ENCODE results near the gene RTN4RL1. TPM values are rescaled to one million over a fixed set of nuclear protein-coding genes. Genes with fewer than 3 reads are reported as not detected.

Gene RTN4RL1
- total and polyA plus RNA-seq, 2 of the 13 experiments (the other 11 are each of a cell fraction or from before 2014, with no cell fraction given), result 0.01 TPM; not detected in 1

- Histone ChIP-seq H3K4me1 (ENCODE audit: insufficient read depth, low read length) (peaks cover 44% of the 10 kb centered on the region), H3K36me3 (replicated peaks in 1 of 2; ENCODE audit: control insufficient read depth in 1 of 2, insufficient read depth in 2 of 2, low read length in 2 of 2) (no peaks in the 10 kb centered on the region), H3K79me2 (ENCODE audit: insufficient read depth, low read length) (peaks cover 6% of the 10 kb centered on the region), H4K20me1 (ENCODE audit: insufficient read depth, low read length) (peaks cover 4% of the 10 kb centered on the region), H2AFZ (ENCODE audit: low read length) (no peak overlapping the region), H3K4me3 (replicated peaks in 1 of 3; ENCODE audit: insufficient read depth in 1 of 3, low read depth in 2 of 3, low read length in 3 of 3) (no peak overlapping the region), H3K4me2 (ENCODE audit: low read depth, low read length) (no peak overlapping the region), H3K9ac (ENCODE audit: insufficient read depth, low read depth, low read length) (no peak overlapping the region), H3K9me3 (ENCODE audit: low read length) (no peaks in the 10 kb centered on the region), H3K27ac (ENCODE audit: extremely low read length, insufficient read depth, low read length) (no peak overlapping the region), H3K27me3 (ENCODE audit: control insufficient read depth in 1 of 2, insufficient read depth in 2 of 2, low read length in 2 of 2) (peaks cover 9 to 44% of the 10 kb centered on the region in 2 experiments)
- in situ Hi-C loops (cut with HindIII; ENCODE audit: extremely low pct_ligation_motif_present, low pct_unique_long_range_greater_than_20kb), result loop anchor here (5.0 to 25.0 kb wide), 2 partner anchors 120 to 315 kb away; partner anchors contain the start of genes TLCD2 and WDR81
- WGBS (ENCODE audit: low lambda C conversion rate), result 20% methylated on average over 11 of the region's 11 CpGs
- intact Hi-C loops (cut with micrococcal nuclease; ENCODE audit: unreplicated experiment), result loop anchor here (10.0 kb wide), 2 partner anchors 53 to 143 kb away; no protein-coding TSS in a partner anchor
- DNase-seq (ENCODE audit: low spot score) (no peak), ATAC-seq (no peak), FAIRE-seq (no peak)
- BruUV-seq (replicated peaks), result no TSS peak
- POLR2A ChIA-PET, result no interaction called here
- TF ChIP-seq PAWR (CRISPR knock-in tag; IDR thresholded peaks at IDR 0.05; ENCODE audit: borderline replicate concordance) (no peak), ZNF446 (CRISPR knock-in tag; IDR thresholded peaks at IDR 0.05) (no peak)
- CTCF ChIA-PET (ENCODE audit: low intra/inter-chr PET ratio, low total read pairs), result no interaction called here
Observed at GRCh38 chr17:2027528-2028233, 2.5 kb upstream of the RTN4RL1 start.

DNA sequence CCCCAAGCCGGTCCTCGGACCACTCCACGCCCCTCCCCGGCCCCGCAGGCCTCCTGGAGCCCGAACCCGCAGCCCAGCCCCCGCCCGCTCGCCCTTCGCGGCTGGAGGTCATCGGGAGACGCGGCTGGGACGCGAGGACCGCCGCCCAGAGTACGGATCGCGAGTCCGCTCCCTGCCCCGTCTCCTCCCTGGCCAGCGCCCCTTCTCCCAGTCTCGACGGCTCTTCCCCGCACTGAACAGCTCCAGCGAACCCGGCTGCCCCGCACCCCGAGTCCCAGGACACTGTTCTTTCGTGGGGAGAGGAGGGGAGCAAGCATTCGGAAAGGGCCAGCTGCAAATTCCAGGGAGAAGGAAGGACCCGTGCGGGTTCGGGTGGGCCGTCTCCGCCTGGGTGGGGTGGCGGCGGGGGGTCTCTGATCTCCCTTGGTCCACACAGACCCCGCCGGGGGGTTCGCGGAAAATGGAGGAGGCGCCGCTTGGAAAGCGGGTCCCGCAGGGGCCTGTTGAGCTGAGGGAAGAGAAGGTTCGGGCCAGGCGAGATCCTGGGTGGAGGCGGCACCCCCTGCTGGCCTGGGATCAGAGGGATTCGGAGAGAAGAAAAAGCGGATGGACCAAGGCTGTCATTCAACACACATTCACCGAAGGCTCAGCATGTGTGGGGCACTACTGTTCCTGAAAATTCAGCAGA lies 632 bp upstream of the RTN4RL1 start:
- Histone ChIP-seq H3K4me2 (ENCODE audit: low read depth, low read length) (peak overlapping the region; percentile 77), H3K9ac (ENCODE audit: insufficient read depth, low read depth, low read length) (no peak overlapping the region), H3K4me3 (replicated peaks in 1 of 3; ENCODE audit: insufficient read depth in 1 of 3, low read depth in 2 of 3, low read length in 3 of 3) (peak overlapping the region; percentile 48 to 67 (median 48); a peak in 4 of 6 replicates), H3K4me1 (ENCODE audit: insufficient read depth, low read length) (peaks cover 35% of the 10 kb centered on the region), H4K20me1 (ENCODE audit: insufficient read depth, low read length) (peaks cover 2% of the 10 kb centered on the region; the same call in 1 of the 2 replicates), H3K27me3 (ENCODE audit: control insufficient read depth in 1 of 2, insufficient read depth in 2 of 2, low read length in 2 of 2) (peaks cover 9 to 54% of the 10 kb centered on the region in 2 experiments), H3K27ac (ENCODE audit: extremely low read length, insufficient read depth, low read length) (no peak overlapping the region), H3K36me3 (replicated peaks in 1 of 2; ENCODE audit: control insufficient read depth in 1 of 2, insufficient read depth in 2 of 2, low read length in 2 of 2) (no peaks in the 10 kb centered on the region), H2AFZ (ENCODE audit: low read length) (no peak overlapping the region), H3K79me2 (ENCODE audit: insufficient read depth, low read length) (peaks cover 2% of the 10 kb centered on the region), H3K9me3 (ENCODE audit: low read length) (no peaks in the 10 kb centered on the region)
- DNase-seq (ENCODE audit: low spot score), result peak; percentile 60
- WGBS (ENCODE audit: low lambda C conversion rate), result 2% methylated on average over 19 of the region's 55 CpGs
- intact Hi-C loops (cut with micrococcal nuclease; ENCODE audit: unreplicated experiment) (loop anchor here (1.0 to 10.0 kb wide), 3 partner anchors 51 to 141 kb away; no protein-coding TSS in a partner anchor), in situ Hi-C loops (cut with HindIII; ENCODE audit: extremely low pct_ligation_motif_present, low pct_unique_long_range_greater_than_20kb) (loop anchor here (5.0 to 25.0 kb wide), 2 partner anchors 118 to 313 kb away; partner anchors contain the start of genes TLCD2 and WDR81)
- ATAC-seq, result peak; percentile 50
- POLR2A ChIA-PET, result interaction anchor here (2.5 to 2.8 kb wide), 2 partner anchors 28 to 117 kb away, joined by 18 read pairs; no protein-coding TSS in a partner anchor
- no TSS peak for BruUV-seq (replicated peaks)
- CTCF ChIA-PET (ENCODE audit: low intra/inter-chr PET ratio, low total read pairs), result interaction anchor here (1.7 to 2.5 kb wide), 2 partner anchors 116 to 144 kb away, joined by 6 to 31 read pairs; no protein-coding TSS in a partner anchor
- peak; percentile 83 for FAIRE-seq
- no peak for TF ChIP-seq SRSF1 (optimal IDR thresholded peaks at IDR 0.05; ENCODE audit: low read depth, low read length)
- TF ChIP-seq ZKSCAN8 (CRISPR knock-in tag; IDR thresholded peaks at IDR 0.05; ENCODE audit: borderline replicate concordance), result peak; percentile 53; the same call in 1 of the 2 replicates
- no peak for TF ChIP-seq SMYD3 (CRISPR knock-in tag; IDR thresholded peaks at IDR 0.05)
- no peak for TF ChIP-seq ZNF280B (CRISPR knock-in tag; IDR thresholded peaks at IDR 0.05; ENCODE audit: borderline replicate concordance)
- TF ChIP-seq, protein P1, sequence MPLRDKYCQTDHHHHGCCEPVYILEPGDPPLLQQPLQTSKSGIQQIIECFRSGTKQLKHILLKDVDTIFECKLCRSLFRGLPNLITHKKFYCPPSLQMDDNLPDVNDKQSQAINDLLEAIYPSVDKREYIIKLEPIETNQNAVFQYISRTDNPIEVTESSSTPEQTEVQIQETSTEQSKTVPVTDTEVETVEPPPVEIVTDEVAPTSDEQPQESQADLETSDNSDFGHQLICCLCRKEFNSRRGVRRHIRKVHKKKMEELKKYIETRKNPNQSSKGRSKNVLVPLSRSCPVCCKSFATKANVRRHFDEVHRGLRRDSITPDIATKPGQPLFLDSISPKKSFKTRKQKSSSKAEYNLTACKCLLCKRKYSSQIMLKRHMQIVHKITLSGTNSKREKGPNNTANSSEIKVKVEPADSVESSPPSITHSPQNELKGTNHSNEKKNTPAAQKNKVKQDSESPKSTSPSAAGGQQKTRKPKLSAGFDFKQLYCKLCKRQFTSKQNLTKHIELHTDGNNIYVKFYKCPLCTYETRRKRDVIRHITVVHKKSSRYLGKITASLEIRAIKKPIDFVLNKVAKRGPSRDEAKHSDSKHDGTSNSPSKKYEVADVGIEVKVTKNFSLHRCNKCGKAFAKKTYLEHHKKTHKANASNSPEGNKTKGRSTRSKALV (CRISPR knock-in tag; IDR thresholded peaks at IDR 0.05), result peak; percentile 89
- peak; percentile 58; the same call in 1 of the 2 replicates for TF ChIP-seq ZFY (CRISPR knock-in tag; IDR thresholded peaks at IDR 0.05)
- TF ChIP-seq SOX5 (CRISPR knock-in tag; IDR thresholded peaks at IDR 0.05; ENCODE audit: borderline replicate concordance), result peak; percentile 23; the same call in 1 of the 2 replicates
- peak; percentile 73 for TF ChIP-seq ZNF777 (CRISPR knock-in tag; IDR thresholded peaks at IDR 0.05)
- no peak for TF ChIP-seq RAD51 (IDR thresholded peaks at IDR 0.05; ENCODE audit: borderline replicate concordance)

Data from HepG2 (cell line).